Uterus (tissue), 2 donors: ENCODE results near the gene MRPL1.

Experiments used
- CTCF ChIP-seq, 4 experiments: fragments of 200-600 bp in 2 of 4; fragments of 450-650 bp in 2 of 4; sonication (generic) in 2 of 4; IDR thresholded peaks; one replicate each; pipeline ENCODE4 v1.5.1; 2016 to 2019; ENCODE audit warnings: antibody characterized with exemption in 4 of 4, mild to moderate bottlenecking in 2 of 4, moderate library complexity in 1 of 4
- POLR2A ChIP-seq, 2 donors: fragments of 450-650 bp; IDR thresholded peaks; one replicate each; pipeline ENCODE4 v1.6.1; 2016; ENCODE audit warnings: antibody characterized with exemption in 2 of 2, mild to moderate bottlenecking in 1 of 2, moderate library complexity in 1 of 2

GRCh38 chr4:77913348-77913747, 50.7 kb downstream of the MRPL1 start:
- TF ChIP-seq CTCF (IDR thresholded peaks at IDR 0.05) (no peak), POLR2A (IDR thresholded peaks at IDR 0.05) (no peak)
